Panc1 (cell line): Measurements from ENCODE around the gene S100A5.

Source experiments
- CTCF ChIP-seq: fragments of 450-650 bp; IDR thresholded peaks from 2 replicates; pipeline ENCODE4 v1.5.1; 2017; ENCODE audit warnings: mild to moderate bottlenecking
- POLR2AphosphoS5 ChIP-seq: IDR thresholded peaks from 2 replicates; pipeline ENCODE4 v1.6.1; 2012; ENCODE audit warnings: mild to moderate bottlenecking, low read depth, low read length, moderate library complexity
- REST ChIP-seq, 2 experiments: IDR thresholded peaks; 2 replicates each; pipeline ENCODE4 v1.6.1; 2011 to 2012; ENCODE audit warnings: low read depth in 2 of 2, control low read depth in 1 of 2, low read length in 1 of 2, mild to moderate bottlenecking in 1 of 2, moderate library complexity in 1 of 2; ENCODE audit not compliant: insufficient read depth in 1 of 2
- SIN3A ChIP-seq: IDR thresholded peaks from 2 replicates; pipeline ENCODE4 v1.6.1; 2012; ENCODE audit warnings: low read depth, mild to moderate bottlenecking, low read length, moderate library complexity, borderline replicate concordance; ENCODE audit not compliant: insufficient read depth
- TCF7L2 ChIP-seq: IDR thresholded peaks from 2 replicates; pipeline ENCODE4 v1.6.1; 2011; ENCODE audit warnings: mild to moderate bottlenecking, low read depth, low read length, inconsistent platforms

- TF ChIP-seq CTCF (no peak), REST (IDR thresholded peaks at IDR 0.05; ENCODE audit: insufficient read depth in 1 of 2, low read depth in 2 of 2, low read length in 1 of 2) (no peak), POLR2AphosphoS5 (no peak), SIN3A (no peak), TCF7L2 (no peak)
Measured at GRCh38 chr1:153563483-153563901, 22.8 kb upstream of the S100A5 start.
